ENCODE results near the gene NANOS3.
"Not testable (repeated sequence)": the region's sequence is repeated elsewhere in the genome, so short reads cannot be mapped to it uniquely, and the experiment has no call there.

The NANOS3 gene

GRCh38 chr19:13913352-13913751 lies 36.4 kb downstream of the NANOS3 start:
- in situ Hi-C loops (cut with HindIII; ENCODE audit: low sequenced_read_pairs), result no loop called here

GRCh38 chr19:13914777-13915176 lies 37.8 kb downstream of the NANOS3 start:
- in situ Hi-C loops (cut with HindIII; ENCODE audit: low sequenced_read_pairs), result no loop called here

DNA sequence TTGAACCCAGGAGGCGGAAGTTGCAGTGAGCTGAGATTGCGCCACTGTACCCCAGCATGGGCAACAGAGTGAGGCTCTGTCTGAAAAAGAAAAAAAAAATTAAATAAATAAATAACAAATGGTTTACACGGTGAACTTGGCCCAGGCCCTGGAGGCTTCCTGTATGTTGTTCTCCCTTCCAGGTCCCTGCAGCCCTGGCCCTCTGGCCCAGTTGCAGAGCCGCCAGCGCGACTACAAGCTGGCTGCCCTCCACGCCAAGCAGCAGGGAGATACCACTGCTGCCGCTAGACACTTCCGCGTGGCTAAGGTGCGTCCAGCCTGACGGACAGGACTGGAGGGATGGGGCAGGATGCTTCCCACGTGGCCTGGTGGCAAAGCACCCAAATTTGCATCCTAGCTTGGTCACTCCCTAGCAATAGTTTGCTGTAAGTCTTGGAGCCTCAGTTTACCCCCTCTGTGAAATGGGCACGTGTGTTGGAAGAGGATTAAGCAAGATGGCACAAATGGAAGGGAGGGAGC lies 41.0 kb downstream of the NANOS3 start:
- in situ Hi-C loops (cut with HindIII; ENCODE audit: low sequenced_read_pairs), result no loop called here

DNA sequence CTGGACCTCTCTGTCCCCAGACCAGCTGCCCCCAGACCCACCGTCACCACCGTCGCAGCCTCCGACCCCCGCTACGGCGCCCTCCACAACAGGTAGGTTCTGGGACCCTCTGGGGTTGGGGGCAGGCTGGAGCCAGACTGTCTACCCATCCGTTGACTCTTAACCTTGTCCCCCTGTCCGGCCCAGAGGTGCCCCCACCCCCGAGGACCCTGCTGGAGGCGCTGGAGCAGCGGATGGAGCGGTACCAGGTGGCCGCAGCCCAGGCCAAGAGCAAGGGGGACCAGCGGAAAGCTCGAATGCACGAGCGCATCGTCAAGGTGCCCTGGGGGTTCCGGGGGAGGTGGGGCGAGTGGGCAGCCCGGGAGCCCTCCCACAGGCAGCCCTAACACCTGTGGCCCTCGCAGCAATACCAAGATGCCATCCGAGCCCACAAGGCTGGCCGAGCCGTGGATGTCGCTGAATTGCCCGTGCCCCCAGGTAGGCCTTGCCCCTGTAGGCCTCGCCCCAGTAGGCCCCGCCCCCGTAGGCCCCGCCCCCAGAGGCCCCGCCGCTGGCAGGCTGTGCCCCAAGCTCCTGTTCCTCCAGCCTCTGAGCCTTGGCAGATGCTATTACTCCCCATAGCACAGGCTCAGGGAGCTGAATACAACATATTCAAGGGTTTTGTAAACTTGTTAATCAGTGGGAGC lies 41.9 kb downstream of the NANOS3 start:
- in situ Hi-C loops (cut with HindIII; ENCODE audit: low sequenced_read_pairs), result no loop called here

DNA sequence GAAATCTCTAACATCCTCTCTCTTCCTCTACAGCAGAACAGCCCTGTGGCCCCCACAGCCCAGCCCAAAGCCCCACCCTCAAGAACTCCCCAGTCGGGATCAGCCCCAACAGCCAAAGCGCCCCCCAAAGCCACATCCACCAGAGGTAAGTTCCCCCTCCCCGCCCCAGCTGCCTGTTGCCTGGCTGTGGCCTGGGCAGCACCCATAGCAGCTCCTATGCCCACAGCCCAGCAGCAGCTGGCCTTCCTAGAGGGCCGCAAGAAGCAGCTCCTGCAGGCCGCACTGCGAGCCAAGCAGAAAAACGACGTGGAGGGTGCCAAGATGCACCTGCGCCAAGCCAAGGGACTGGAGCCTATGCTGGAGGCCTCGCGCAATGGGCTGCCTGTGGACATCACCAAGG lies 43.6 kb downstream of the NANOS3 start:
- in situ Hi-C loops (cut with HindIII; ENCODE audit: low sequenced_read_pairs), result no loop called here

- in situ Hi-C loops (cut with HindIII; ENCODE audit: low sequenced_read_pairs), result no loop called here
Observed at GRCh38 chr19:13920940-13921747, 44.2 kb downstream of the NANOS3 start.

- in situ Hi-C loops (cut with HindIII; ENCODE audit: low sequenced_read_pairs), result not testable (repeated sequence)
Observed at GRCh38 chr19:13922118-13922517, 45.2 kb downstream of the NANOS3 start.

DNA sequence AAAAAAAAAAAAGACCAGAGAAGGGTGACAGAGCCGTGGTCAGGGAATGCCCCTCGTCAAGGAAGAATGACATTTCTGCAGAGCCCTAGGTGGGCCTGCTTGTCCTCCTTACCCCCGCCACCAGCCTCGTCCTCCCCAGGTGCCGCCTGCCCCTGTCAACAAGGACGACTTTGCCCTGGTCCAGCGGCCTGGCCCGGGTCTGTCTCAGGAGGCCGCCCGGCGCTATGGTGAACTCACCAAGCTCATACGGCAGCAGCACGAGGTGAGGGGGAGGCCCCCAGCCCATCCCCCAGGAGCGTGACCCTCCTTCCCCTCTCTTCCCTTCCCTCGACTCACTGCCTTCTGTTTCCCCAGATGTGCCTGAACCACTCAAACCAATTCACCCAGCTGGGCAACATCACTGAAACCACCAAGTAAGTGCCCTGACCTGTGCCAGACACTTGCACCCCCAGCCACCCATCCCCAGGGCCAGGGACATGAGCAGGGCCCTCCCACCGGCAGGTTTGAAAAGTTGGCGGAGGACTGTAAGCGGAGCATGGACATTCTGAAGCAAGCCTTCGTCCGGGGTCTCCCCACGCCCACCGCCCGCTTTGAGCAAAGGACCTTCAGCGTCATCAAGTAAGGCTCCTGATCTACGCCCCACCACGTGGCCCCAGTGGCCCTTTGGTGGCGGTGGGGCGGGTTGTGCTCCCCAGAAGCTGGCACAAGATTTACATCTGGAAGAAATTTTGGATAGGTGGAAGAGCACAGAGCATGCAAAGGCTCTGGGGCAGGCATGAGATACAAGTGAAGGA lies 46.5 kb downstream of the NANOS3 start:
- in situ Hi-C loops (cut with HindIII; ENCODE audit: low sequenced_read_pairs), result no loop called here

GRCh38 chr19:13926010-13926409 lies 49.1 kb downstream of the NANOS3 start:
- in situ Hi-C loops (cut with HindIII; ENCODE audit: low sequenced_read_pairs), result loop anchor here (5.0 kb wide), 1 partner anchor 39 kb away; no protein-coding TSS in a partner anchor

DNA sequence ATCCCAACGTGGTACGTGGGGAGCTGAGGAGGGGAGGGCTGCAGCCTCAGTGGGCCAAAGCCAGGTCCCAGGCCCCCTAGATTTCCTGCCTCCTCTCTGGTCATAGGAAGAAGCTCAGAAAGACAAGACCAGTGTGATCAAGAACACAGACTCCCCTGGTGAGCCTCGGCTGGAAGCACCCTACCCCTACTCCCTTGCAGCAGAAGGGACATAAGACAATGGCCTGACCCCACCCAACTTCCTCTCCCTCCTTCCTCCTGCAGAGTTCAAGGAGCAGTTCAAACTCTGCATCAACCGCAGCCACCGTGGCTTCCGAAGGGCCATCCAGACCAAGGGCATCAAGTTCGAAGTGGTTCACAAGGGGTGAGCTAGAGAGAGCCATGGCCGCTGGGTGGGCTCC lies 49.8 kb downstream of the NANOS3 start:
- in situ Hi-C loops (cut with HindIII; ENCODE audit: low sequenced_read_pairs), result loop anchor here (5.0 kb wide), 1 partner anchor 39 kb away; no protein-coding TSS in a partner anchor

GRCh38 chr19:13929340-13929739 lies 52.4 kb downstream of the NANOS3 start:
- in situ Hi-C loops (cut with HindIII; ENCODE audit: low sequenced_read_pairs), result loop anchor here (5.0 kb wide), 1 partner anchor 42 kb away; no protein-coding TSS in a partner anchor

DNA sequence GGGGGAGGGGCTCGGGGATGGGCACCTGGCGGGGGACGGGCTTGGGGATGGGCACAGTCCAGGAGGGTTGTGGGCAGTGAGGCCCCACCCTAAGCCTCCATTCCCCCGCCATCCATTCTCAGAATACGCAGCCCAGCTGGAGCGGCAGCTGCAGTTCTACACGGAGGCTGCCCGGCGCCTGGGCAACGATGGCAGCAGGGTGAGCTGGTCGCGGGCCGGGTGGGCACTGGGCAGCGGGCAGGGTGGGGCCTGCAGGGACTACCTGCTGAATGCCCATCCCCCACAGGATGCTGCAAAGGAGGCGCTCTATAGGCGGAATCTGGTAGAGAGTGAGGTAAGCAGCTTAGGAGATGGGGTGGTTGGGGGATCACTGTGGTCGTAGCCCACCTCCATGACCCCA lies 53.0 kb downstream of the NANOS3 start:
- in situ Hi-C loops (cut with HindIII; ENCODE audit: low sequenced_read_pairs), result loop anchor here (5.0 kb wide), 1 partner anchor 43 kb away; no protein-coding TSS in a partner anchor
